ENCODE data around the gene LRMDA.

The LRMDA gene

DNA sequence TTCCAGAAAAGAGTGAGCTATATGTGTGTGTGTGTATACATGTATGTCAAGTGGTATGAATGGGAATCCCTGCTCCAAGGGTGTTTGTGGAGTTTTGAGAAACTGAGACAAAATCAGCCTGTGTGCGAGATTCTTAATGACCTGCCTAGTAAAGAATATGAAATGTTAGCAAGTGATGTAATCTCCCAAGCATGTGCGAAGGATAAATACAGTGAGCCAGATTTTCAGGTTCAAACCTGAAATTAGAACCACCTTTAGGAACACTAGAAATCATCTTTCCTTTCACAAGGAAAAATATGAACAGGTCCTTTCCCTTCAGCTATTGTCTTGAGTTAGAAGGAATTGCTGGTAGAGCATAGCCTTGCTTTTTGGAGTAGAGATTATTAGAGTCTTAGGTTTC, 457.6 kb downstream of the LRMDA start:
- DNase-seq, result no peak

DNA sequence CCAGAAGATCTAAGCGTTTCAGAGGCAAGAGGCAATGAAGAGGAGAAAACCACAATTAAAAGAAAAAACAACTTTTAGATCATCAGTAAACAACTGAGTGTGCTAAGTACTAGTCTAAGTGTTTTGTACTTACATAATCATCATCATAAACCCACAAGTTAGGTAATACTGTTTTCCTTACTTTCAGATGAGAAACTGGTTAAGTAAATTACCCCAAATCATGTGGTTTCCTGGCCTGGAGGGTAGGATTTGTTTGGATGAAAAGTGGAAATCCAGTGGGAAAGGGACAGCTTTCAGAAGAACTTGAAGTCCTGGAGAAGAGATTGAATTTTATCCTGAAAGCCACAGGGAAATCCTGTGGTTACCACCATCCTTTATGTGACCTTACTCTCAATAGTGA, 463.3 kb downstream of the LRMDA start:
- DNase-seq, result no peak

DNA sequence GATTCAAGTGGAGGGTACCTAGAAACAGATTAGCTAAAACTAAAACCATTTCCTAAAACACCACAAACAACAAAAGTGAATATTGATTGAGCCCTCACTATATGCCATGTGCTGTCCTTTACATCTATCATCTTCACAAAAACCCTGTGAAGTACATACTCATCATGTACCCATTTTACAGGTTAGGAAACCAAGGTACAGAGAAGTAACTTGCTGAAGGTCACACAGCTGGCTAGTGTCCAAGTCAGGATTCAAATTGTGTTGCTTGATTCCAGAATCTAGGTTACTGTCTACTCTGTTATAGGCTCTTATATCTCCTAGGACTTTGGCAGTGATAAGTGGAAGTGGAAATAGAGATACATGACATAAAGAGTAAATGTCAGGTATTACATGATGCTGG, 463.8 kb downstream of the LRMDA start:
- no peak for DNase-seq

DNA sequence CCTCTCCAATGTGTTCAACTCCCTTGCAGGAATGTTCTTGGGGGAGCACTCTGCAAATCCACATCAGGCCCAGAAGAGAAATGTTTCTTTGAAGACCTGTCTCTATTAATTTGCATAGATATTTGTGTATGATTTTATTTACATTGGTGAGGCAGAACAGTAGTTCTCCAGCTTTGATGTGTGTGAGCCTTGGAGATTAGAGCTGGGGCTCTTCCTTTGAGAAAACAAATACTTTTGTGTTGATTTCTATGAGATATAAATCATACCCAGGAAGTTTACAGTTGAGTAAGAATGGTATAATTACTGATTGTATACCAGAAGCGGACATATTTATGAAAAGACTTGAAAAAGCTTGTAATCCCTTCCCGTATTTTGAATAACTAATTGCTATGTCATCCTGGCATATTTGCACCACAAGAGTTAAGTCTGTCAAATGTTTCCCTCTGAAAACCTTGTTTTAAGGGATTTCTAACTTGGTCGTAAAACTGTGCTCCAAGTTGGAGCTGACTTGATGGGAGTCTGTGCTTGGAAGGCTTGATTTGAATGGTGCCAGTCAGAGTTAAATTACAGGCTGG, 468.5 kb downstream of the LRMDA start:
- no peak for DNase-seq

DNA sequence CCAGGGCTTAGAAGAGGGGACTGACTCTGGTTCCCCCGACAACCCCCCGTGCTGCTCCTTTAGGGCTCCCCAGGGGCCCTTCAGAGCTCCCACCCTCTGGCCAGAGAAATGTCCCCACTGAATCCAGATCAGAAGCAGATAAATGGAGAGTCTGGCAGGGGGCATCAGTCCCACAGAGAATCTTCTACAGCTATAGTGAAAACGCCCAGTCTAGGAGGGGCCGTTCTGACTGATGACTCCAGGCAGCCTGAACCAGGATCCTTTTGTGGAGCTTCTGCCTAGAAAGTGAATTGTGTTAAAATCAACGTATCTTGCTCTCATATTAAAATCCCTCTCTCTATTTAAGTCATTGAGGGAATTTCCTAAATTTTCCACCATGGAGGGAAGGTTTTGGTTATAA, 471.4 kb downstream of the LRMDA start:
- DNase-seq, result no peak

DNA sequence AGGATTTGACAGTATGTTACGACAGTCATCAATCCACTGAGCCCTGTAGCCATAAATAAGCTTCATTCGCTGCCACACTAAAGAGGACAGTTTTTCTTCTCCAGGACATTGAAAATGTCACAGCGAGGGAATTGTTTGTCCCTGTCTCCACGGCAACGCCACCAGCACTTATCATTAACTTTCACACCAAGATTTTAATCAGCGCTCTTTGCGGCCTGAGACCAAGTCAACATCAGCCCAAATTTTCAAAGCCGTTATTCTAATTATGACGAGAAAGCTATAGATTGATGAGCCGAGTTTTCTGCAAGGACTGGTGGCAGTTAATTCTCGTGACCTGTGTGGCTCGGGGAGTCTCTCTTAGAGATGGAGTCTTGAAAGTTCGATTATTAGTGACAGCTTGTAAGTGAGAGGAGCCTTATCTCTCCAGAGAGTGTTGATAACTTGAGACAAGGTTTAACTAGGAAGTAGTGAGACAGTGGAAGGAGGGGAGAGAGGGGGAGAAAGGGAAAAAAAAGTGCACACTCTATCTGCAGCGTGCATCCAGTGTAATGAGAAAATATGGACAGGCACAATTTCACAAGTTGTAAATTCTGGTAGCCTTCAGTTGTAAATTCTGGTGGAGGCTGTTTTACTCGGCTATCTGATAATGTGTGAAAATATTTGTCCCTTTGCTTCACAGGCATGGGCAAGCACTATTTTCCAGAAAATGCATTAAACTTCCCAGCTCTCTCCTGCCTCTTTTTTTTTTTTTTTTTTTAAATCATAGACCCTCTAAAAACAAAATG, 473.3 kb downstream of the LRMDA start:
- DNase-seq, result no peak

DNA sequence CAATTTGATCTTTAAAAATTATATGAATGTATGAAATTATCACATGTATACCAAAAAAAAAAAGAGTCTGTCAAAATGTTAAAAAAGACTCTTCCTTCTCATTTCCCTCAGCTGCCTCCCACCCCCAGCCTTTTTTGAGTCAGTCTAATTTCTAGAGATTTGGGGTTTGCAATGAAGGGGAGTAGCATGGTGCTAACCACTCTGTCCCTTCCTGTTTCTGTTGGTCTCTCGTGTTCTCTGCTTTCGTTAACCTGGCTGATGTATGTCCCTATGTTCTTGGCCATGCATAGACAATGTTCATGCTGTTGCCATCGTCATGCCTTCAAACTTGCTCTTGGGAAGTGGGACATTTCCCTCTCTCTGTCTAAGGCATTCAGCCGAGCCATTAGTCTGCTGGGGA, 474.1 kb downstream of the LRMDA start:
- no peak for DNase-seq

DNA sequence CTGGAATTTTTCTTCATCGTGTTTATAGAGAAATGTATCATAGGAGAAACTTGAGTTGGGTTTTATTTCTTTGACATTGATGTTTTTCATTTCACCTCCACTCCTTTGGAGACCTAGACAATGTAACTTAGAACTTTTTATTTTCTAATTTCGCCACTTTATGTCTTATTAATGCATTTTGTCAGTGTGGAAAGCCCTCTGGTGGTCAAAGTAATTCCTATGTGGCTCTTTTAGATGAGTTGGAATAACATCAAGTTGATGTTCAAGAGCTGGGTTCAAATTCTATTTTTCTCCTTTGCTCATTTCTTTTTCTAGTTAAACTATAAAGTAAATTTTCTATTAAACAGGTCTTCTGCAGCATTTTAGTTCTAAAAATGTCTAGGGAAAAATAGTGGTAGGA, 478.6 kb downstream of the LRMDA start:
- DNase-seq, result no peak

DNA sequence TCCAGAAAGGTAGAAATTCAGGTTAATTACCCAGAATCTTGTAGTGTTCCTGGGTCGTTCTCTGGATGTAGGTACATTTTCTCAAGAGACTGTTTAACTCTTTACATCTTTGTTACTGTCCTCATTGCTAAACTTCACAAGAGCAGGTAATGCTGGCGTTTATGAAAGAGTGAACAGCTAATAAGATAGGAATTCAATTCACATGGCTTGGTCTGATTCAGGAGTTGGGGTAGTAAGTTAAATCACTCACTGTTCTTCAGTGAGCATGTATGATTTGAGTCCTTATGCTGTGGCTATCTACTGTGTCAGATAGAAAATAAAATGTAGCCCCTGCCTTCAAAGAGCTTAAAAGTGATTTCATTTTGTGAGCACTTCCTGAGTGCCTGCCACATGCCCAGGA, 480.0 kb downstream of the LRMDA start:
- DNase-seq, result no peak

DNA sequence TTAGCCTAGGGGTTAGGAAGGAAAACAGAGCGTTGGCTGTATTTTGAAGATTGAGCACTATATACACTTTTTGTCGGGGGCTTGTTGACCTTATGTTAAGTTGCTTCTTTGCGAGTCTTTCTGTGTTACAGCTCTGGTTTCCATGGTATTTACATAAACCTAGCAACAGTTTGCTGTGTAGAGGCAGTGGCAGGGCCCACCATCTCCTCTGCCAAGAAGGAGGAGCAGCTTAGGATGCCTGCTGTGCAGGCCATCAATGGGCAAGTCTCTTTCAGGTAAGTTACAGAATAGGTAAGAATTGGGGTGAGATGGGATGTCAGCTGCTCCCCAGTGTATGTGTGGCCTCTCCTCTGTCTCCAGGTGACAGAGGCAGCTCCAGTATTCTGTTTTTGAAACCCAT, 485.5 kb downstream of the LRMDA start:
- DNase-seq, result no peak

DNA sequence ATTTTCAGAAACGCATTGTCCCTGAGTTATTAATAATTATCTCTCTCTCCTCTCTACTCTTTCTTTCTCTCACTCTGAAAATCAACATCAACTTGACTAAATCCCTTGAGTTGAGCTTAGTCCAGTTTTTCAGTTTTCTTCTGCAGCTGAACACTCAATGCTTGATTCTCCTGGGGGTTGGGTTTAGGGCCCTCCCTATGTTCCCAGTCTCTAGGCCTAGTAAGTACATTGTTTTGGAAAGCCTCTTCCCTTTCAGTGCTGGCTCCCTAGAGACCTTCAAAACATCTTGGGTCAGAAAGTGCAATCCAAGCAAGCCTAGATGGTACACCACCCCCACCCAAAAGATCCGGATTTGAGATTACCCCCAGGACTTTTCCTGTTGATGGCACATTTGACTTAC, 488.5 kb downstream of the LRMDA start:
- DNase-seq, result no peak

DNA sequence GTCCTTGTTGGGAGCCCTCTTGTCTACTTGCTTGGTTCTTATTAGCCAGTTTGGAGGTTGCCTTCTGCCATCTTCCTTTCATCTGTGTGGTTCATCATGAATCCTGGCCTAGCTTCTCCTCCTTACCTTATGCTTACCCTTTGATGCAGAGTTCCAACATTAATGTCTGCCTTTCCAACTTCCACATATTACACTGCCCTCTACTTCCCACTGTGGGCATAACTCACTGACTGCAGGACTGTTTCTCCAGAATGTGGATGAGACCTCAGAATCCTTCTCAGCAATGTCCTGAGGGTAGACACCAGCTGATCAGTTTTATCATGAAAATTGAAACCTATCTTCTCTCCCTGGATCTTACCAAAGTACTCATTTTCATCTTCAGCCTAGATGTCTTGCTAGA, 491.0 kb downstream of the LRMDA start:
- no peak for DNase-seq

DNA sequence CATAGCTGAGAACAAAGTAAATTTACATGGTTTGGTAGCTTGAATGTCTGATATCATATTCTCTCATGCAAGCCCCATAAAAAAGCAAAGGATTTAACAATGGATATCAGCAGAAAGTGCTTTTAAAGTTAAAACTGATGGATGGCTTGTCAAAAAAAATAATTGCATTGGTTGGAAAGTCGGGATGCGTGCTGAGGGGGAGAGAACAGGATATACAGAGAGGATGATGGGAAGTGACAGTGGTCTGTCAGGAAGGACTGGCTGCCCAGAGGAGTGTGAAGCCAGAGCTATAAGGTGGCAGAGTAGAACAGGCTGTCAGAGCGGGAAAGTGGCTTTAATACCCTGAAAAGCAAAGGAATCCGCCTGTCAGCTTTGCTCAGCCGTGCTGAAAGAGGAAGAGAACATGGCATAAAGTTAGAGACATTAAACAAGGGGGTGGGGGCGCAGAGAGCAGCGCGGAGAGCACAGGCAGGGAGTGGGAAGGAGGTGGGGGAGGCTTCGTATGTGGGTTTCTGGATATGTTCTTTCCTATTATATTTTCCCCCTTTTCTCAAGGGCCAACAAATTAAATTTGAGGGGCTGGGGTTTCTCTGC, 493.0 kb downstream of the LRMDA start:
- no peak for DNase-seq

DNA sequence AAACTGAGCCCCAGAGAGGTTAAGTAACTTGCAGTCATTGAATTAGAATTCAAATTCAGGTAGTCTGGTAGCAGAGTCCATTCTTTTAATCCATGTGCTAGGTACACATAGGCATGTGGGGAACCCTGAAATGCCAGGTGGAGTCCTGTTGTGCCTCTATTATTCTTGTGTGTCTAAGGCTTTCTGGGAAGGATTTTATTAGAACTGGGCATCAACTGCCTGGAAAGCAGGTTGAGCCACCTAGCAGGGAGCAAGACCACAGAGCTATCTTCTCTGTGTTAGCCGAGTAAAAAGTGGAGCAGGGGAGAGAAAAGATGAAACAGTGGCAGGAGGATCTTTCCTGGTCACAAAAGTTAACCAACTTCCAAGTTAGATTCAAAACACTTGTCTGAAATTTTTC, 494.6 kb downstream of the LRMDA start:
- no peak for DNase-seq

DNA sequence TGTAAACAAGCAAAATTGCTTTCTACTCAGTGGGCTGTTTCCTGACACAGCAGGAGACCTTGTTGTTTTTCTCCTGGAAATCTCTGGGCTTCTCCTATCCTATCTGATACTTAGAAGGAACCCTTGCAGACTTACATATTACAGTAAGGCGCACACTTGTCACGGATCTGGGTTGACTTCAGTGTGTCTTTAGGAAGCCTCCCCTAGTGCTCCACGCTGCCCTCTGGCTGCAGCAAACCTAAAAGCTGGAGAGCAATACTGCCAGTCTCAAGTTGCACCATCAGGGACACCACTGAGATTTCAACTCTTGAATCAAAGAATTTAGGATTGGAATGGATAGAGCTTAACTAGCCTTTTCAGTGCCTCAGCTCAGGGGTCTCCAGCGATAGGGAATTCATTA, 495.3 kb downstream of the LRMDA start:
- no peak for DNase-seq

DNA sequence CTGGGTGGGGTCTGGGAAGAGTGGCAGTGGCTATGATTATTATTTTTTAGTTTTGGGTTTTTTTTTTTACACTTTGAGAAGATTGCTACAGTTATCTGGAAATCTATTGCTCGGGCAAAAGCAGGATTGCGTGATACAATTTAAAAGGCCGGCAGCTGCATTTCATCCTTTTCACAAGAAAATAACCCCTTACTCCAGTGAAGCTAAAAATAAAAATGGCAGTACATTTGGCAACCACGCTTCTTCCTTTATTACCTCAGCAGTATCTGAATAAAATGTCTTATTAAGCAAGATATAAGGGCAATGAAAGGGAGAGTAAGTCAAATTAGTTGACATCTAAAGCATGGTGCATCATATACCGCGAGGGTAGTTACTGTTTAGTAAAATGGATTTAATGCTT, 496.8 kb downstream of the LRMDA start:
- DNase-seq, result no peak

DNA sequence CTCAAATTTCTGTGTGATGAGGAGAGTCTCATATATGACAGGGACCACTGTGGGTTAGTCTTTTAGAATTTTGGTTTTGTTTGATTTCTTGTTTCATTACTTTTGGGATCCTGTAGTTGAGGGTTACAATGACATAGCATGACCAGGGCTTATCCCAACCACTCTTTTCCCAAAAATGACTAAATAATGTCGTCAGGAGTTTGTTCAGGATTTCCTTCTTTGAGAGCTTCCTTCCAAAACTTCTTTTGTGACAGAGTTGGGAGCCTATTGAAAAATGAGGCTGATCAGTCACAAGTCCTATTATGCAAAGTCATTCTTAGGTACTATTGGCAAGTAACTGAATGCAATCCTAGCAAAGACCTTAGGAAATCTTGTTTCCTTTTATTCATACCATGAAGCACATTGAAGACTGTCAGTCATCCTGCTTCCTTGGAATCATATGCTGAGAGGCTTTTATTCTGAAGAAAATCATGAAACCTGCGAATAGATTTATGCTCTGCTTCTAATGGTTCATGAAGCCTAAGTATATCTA, 498.3 kb downstream of the LRMDA start:
- no peak for DNase-seq

DNA sequence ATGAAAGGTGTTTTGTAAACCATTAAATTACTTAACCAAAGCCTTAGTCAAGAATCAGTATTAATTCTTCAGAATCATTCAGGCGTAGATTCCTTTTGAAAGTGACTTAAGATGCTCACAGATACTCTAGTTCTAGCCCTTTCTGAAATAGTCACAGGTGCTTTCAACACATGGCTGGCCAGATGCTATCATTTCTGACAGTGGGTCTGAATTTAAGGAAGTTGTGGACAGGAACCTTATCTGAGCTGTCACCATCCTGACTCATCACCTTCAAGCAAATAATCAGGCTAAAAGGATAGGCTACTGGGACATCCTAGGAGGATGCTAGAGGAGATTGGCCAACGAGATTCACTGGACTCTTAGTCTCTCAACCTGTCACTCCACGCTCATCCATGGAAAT, 501.5 kb downstream of the LRMDA start:
- no peak for DNase-seq

DNA sequence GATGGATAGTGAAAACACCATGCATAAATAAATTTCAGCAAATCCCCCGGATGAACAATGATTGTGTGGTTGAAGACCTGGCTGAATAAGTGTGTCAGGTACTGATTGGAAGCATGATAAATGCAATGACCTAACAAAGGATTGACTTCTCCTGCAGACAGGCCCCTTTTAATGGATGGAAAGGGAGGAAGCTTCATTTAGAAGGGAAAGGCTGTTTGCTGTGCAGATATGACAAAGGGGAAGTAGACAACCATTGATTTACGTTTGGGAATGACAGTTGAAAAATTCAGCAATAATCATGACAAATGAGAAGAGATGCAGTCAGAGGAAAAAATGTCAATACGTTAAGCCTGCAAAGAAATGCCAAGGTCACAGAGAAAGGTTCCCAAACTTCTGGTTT, 503.8 kb downstream of the LRMDA start:
- no peak for DNase-seq

DNA sequence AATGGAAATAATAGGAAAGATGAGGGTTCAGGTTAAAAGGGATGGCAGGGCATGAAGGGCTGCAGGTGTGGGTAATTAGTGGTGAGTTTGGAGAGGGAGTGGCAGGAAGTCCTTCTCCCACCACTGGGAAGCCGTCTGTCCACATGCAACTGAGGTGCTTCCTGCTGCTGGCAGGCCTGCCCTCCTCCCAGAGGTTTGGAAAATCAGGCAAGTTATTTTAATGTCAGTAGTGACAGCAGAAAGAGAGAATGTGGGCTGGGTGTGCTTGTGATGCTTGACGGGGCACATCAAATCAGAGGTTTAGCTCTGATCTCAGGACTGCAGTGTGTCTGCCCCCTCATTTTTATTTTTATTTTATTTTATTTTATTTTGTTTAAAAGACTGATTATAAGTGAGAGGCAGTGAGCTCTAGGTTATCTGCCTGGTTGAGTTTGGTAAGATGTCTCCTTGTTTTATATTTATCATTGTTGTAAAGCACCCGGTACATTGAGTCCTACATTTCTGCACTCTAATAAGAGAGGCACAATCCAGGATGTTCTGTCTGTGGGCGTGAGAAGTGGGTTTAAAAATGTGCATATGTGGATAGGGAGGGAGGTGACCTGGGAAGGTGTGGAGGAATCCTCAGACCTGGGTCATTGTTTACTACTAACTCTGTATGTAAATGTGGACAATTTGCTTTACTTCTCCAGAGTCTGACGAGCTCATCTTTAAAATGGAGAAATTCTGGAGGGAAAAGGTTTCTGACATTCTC, 504.4 kb downstream of the LRMDA start:
- DNase-seq, result no peak

DNA sequence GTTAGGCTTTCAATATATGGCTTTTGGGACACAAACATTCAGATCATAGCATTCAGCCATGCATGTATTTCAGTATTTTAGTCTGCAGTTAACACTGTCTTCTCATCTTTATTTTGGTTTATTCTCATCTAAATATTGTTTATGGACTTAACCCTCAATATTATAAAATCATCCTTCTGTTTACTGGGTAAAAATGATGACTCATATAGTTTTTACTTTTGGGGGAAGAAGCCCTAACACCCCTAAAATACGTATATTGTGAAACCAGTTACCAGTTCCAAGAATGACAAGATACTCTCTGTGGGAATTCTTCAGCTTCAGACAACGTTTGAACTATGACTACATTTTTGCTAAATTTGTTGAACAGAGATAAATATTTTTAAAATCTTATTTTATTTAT, 505.4 kb downstream of the LRMDA start:
- no peak for DNase-seq

DNA sequence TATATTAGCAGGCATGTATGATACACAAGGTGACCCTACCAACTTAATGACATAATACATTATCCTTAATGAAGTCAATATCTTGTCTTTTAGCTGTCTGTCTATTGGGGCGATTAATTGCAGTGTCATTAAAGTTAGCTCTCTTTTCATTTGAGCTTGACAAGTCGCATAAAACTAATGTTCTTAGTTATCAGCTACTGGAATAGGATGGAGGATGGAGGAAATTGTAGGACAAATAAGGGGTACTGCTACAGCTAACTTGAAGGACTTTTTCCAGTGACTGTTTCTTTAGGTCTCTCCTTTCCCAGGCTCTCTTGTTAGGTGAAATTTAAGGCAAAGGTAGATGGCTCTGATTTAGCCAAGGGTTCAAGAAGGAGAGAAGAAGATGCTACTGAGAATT, 506.4 kb downstream of the LRMDA start:
- DNase-seq, result no peak

DNA sequence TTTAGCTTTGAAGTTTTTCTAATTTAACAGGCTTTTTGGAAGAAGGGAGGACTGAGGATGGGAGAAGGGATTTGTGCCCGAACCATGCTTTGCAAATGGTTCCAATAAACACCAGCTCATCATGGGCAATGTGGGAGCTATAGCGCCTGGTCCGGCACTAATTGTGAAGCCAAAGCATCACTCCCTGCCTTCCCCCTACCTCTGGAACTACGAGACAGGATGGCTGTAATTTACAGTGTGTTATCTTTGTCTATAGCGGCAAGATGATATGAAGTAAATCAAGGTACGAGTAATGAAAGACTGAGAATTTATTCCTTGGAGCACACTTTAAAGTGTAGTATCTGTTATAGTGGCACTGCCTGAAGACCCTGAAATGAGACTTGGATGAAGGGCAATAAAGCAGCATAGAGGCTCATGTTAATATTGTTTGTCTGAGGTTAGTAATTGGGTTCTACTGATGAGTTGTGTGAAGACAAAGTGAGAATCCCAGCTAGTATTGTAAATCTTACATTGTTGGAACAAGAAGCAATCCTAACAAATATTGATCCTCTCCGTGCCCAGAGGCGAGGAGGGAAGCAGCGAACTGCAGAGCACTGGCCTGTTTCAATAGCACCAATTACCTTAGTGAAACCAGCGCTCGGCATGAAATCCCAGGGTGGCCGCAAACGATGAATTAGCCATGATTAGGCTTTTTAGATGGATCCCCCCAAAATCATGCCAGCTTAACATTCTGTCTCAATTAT, 507.1 kb downstream of the LRMDA start:
- no peak for DNase-seq
